PFSK-1 (cell line): ENCODE results near the gene SIX2.

Experiments used
- POLR2AphosphoS5 ChIP-seq: IDR thresholded peaks from 2 replicates; pipeline ENCODE4 v1.6.1; 2012; ENCODE audit warnings: low read depth, mild to moderate bottlenecking, control low read depth, low read length, moderate library complexity
- TAF1 ChIP-seq: IDR thresholded peaks from 2 replicates; pipeline ENCODE4 v1.6.1; 2012; ENCODE audit warnings: low read length, control low read depth, borderline replicate concordance; ENCODE audit not compliant: insufficient read depth
- TF ChIP-seq, protein P1 (sequence below), 2 experiments: IDR thresholded peaks; 2 replicates each; pipeline versions ENCODE4 v1.6.1 to v1.8.0; 2011 to 2012; ENCODE audit warnings: low read depth in 2 of 2, low read length in 2 of 2, control low read depth in 1 of 2, inconsistent platforms in 1 of 2, mild to moderate bottlenecking in 1 of 2, moderate library complexity in 1 of 2; ENCODE audit not compliant: insufficient read depth in 1 of 2

DNA sequence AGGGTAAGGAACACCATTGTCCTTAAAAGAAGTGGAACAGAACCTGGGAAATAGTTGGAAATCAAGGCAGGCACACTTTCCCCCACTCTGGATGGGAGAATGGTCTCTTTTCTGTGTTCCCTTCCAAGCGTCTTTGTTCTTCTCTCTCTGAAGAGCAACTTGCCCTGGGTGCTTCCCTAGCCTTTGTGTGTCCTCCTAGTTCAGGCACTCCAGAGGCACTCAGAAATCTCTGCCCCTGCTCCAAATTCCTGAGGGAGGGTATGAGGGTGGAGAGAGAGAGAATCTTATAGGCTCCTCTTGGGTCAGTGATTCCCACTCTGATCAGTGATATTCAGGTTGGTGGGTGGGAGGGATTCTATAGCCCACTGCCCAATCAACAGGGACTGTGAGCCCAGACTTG lies 8.8 kb upstream of the SIX2 start:
- TF ChIP-seq POLR2AphosphoS5 (no peak), TAF1 (no peak)
- TF ChIP-seq, protein P1, sequence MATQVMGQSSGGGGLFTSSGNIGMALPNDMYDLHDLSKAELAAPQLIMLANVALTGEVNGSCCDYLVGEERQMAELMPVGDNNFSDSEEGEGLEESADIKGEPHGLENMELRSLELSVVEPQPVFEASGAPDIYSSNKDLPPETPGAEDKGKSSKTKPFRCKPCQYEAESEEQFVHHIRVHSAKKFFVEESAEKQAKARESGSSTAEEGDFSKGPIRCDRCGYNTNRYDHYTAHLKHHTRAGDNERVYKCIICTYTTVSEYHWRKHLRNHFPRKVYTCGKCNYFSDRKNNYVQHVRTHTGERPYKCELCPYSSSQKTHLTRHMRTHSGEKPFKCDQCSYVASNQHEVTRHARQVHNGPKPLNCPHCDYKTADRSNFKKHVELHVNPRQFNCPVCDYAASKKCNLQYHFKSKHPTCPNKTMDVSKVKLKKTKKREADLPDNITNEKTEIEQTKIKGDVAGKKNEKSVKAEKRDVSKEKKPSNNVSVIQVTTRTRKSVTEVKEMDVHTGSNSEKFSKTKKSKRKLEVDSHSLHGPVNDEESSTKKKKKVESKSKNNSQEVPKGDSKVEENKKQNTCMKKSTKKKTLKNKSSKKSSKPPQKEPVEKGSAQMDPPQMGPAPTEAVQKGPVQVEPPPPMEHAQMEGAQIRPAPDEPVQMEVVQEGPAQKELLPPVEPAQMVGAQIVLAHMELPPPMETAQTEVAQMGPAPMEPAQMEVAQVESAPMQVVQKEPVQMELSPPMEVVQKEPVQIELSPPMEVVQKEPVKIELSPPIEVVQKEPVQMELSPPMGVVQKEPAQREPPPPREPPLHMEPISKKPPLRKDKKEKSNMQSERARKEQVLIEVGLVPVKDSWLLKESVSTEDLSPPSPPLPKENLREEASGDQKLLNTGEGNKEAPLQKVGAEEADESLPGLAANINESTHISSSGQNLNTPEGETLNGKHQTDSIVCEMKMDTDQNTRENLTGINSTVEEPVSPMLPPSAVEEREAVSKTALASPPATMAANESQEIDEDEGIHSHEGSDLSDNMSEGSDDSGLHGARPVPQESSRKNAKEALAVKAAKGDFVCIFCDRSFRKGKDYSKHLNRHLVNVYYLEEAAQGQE (IDR thresholded peaks at IDR 0.05; ENCODE audit: insufficient read depth in 1 of 2, low read depth in 2 of 2, low read length in 2 of 2) = no peak
